IMR-90 (cell line): ENCODE results near the gene CDH13. TPM values are rescaled to one million over a fixed set of nuclear protein-coding genes. Genes with fewer than 3 reads are reported as not detected.

Experiments used
- ATAC-seq: fragments of 200-7000 bp; cut with Tn5 transposase; 2 replicates; pipeline ENCODE4 v1.9.1; 2020; ENCODE audit warnings: low read depth, mild to moderate bottlenecking, moderate library complexity
- BruUV-seq: library from RNA; stranded (reverse); fragments of 400-500 nt; replicated peaks from 2 replicates; lab custom pipeline; 2021; lab: Mats Ljungman, UMichigan
- CTCF ChIA-PET: fragments of 300-600 bp; formaldehyde crosslinking; extraction: SDS; loops from one replicate; lab custom pipeline; 2021; ENCODE audit warnings: antibody characterized with exemption; lab: Yijun Ruan, JAX
- POLR2A ChIA-PET: fragments of 300-600 bp; sonication (Branson Sonifier 250); formaldehyde crosslinking; loops from one replicate; lab custom pipeline; 2022; ENCODE audit warnings: antibody characterized with exemption; ENCODE audit not compliant: unreplicated experiment; lab: Charles Lee
- DNase-seq: peaks from one replicate; pipeline ENCODE4 v3.0.0; 2013
- H2AFZ ChIP-seq: replicated peaks from 2 replicates; pipeline ENCODE3; 2013; ENCODE audit warnings: low read length, mild to moderate bottlenecking; ENCODE audit not compliant: poor library complexity
- H2AK5ac ChIP-seq: 2 replicates; pipeline ENCODE4 v1.6.1; 2013; ENCODE audit warnings: low read depth, low read length, inconsistent platforms
- H2AK9ac ChIP-seq: replicated peaks from 2 replicates; pipeline ENCODE3; 2013; ENCODE audit warnings: mild to moderate bottlenecking, low read depth, low read length, moderate library complexity; ENCODE audit not compliant: poor library complexity
- H2BK120ac ChIP-seq: 2 replicates; pipeline ENCODE4 v1.6.1; 2013; ENCODE audit warnings: low read depth, low read length, inconsistent platforms
- H2BK15ac ChIP-seq: 3 replicates; pipeline ENCODE4 v1.6.1; 2013; ENCODE audit warnings: low read depth, low read length, inconsistent platforms
- H2BK20ac ChIP-seq: 2 replicates; pipeline ENCODE4 v1.6.1; 2013; ENCODE audit warnings: low read depth, mild to moderate bottlenecking, inconsistent platforms, low read length, moderate library complexity
- H2BK5ac ChIP-seq: 2 replicates; pipeline ENCODE4 v1.6.1; 2013; ENCODE audit warnings: mild to moderate bottlenecking, low read depth, low read length, inconsistent platforms; ENCODE audit not compliant: poor library complexity, severe bottlenecking
- H3K14ac ChIP-seq: replicated peaks from 2 replicates; pipeline ENCODE4 v1.6.1; 2013; ENCODE audit warnings: low read depth, low read length, inconsistent platforms
- H3K18ac ChIP-seq: 2 replicates; pipeline ENCODE4 v1.6.1; 2013; ENCODE audit warnings: low read depth, low read length, control low read depth
- H3K23ac ChIP-seq: 2 replicates; pipeline ENCODE4 v1.6.1; 2013; ENCODE audit warnings: low read depth, low read length, inconsistent platforms
- H3K27ac ChIP-seq: 2 replicates; pipeline ENCODE4 v1.5.1; 2013; ENCODE audit warnings: mild to moderate bottlenecking, control low read depth, low read length; ENCODE audit not compliant: insufficient read depth
- H3K27me3 ChIP-seq: 2 replicates; pipeline ENCODE4 v1.6.1; 2013; ENCODE audit warnings: low read length; ENCODE audit not compliant: control insufficient read depth, insufficient read depth
- H3K36me3 ChIP-seq: 2 replicates; pipeline ENCODE4 v1.6.1; 2013; ENCODE audit warnings: low read length, mixed read lengths; ENCODE audit not compliant: control insufficient read depth, insufficient read depth
- H3K4ac ChIP-seq: 2 replicates; pipeline ENCODE4 v1.6.1; 2013; ENCODE audit warnings: low read depth, low read length, inconsistent platforms
- H3K4me1 ChIP-seq: 2 replicates; pipeline ENCODE4 v1.6.1; 2013; ENCODE audit warnings: low read length, mixed read lengths; ENCODE audit not compliant: control insufficient read depth, insufficient read depth
- H3K4me2 ChIP-seq: 2 replicates; pipeline ENCODE4 v1.6.1; 2013; ENCODE audit warnings: low read depth, mild to moderate bottlenecking, control low read depth, low read length, moderate library complexity
- H3K4me3 ChIP-seq: 2 replicates; pipeline ENCODE4 v1.5.1; 2013; ENCODE audit warnings: low read depth, mild to moderate bottlenecking, control low read depth, low read length, moderate library complexity; ENCODE audit not compliant: insufficient read depth
- H3K56ac ChIP-seq: 2 replicates; pipeline ENCODE4 v1.6.1; 2013; ENCODE audit warnings: low read length, inconsistent platforms; ENCODE audit not compliant: insufficient read depth; ENCODE audit errors: extremely low read depth
- H3K79me1 ChIP-seq, 2 experiments: 2 replicates each; pipeline ENCODE4 v1.6.1; 2013; ENCODE audit warnings: low read length in 2 of 2, inconsistent platforms in 1 of 2, low read depth in 1 of 2
- H3K9ac ChIP-seq: 2 replicates; pipeline ENCODE4 v1.6.1; 2013; ENCODE audit warnings: low read depth, low read length, control low read depth
- H3K9me1 ChIP-seq: 2 replicates; pipeline ENCODE4 v1.6.1; 2013; ENCODE audit warnings: low read length, inconsistent platforms; ENCODE audit not compliant: insufficient read depth
- H3K9me3 ChIP-seq: 2 replicates; pipeline ENCODE4 v1.6.1; 2013; ENCODE audit warnings: low read length; ENCODE audit not compliant: control insufficient read depth, insufficient read depth
- H4K20me1 ChIP-seq: 2 replicates; pipeline ENCODE4 v1.6.1; 2013; ENCODE audit warnings: low read length, inconsistent platforms; ENCODE audit not compliant: insufficient read depth
- H4K5ac ChIP-seq: 2 replicates; pipeline ENCODE4 v1.6.1; 2013; ENCODE audit warnings: mild to moderate bottlenecking, low read depth, low read length, control low read depth
- H4K8ac ChIP-seq, 2 experiments: 2 replicates each; pipeline ENCODE4 v1.6.1; 2013; ENCODE audit warnings: low read depth in 2 of 2, low read length in 2 of 2, control low read depth in 1 of 2, inconsistent platforms in 1 of 2
- H4K91ac ChIP-seq: 2 replicates; pipeline ENCODE4 v1.6.1; 2013; ENCODE audit warnings: low read depth, low read length, inconsistent platforms; ENCODE audit not compliant: insufficient read depth
- BHLHE40 ChIP-seq: fragments of 150-350 bp; IDR thresholded peaks from 2 replicates; pipeline ENCODE4 v1.6.1; 2016; ENCODE audit warnings: mild to moderate bottlenecking, low read depth, low read length
- CHD1 ChIP-seq: IDR thresholded peaks from 2 replicates; pipeline ENCODE4 v1.6.1; 2012; ENCODE audit warnings: low read depth, low read length, improper control_type of control experiment
- FOS ChIP-seq: fragments of 150-350 bp; IDR thresholded peaks from 2 replicates; pipeline ENCODE4 v1.6.1; 2016; ENCODE audit warnings: low read depth, low read length
- MAFK ChIP-seq: IDR thresholded peaks from 2 replicates; pipeline ENCODE4 v1.6.1; 2012; ENCODE audit warnings: low read depth, low read length, improper control_type of control experiment
- MAZ ChIP-seq: IDR thresholded peaks from 2 replicates; pipeline ENCODE4 v1.6.1; 2012; ENCODE audit warnings: low read depth, mild to moderate bottlenecking, low read length, improper control_type of control experiment, moderate library complexity, borderline replicate concordance
- MXI1 ChIP-seq: IDR thresholded peaks from 2 replicates; pipeline ENCODE4 v1.6.1; 2012; ENCODE audit warnings: low read depth, mild to moderate bottlenecking, low read length, moderate library complexity, borderline replicate concordance
- POLR2A ChIP-seq: IDR thresholded peaks from 2 replicates; pipeline ENCODE4 v1.6.1; 2012; ENCODE audit warnings: mild to moderate bottlenecking, low read depth, low read length
- RCOR1 ChIP-seq: IDR thresholded peaks from 2 replicates; pipeline ENCODE4 v1.6.1; 2012; ENCODE audit warnings: mild to moderate bottlenecking, low read length, improper control_type of control experiment; ENCODE audit not compliant: insufficient replicate concordance
- RFX5 ChIP-seq: IDR thresholded peaks from 2 replicates; pipeline ENCODE4 v1.8.0; 2012; ENCODE audit warnings: low read depth, mild to moderate bottlenecking, low read length, moderate library complexity
- SMC3 ChIP-seq: fragments of 150-350 bp; IDR thresholded peaks from 2 replicates; pipeline ENCODE4 v1.6.1; 2016; ENCODE audit warnings: low read depth, mild to moderate bottlenecking, antibody characterized with exemption, low read length, moderate library complexity
- WGBS, 2 experiments: methylation state at CpG; one replicate each; pipeline versions ENCODE4 v1.1.5 to v1.1.7; 2013; ENCODE audit warnings: missing lambda C conversion rate in 2 of 2; ENCODE audit not compliant: insufficient read length in 1 of 2; ENCODE audit errors: extremely low coverage in 2 of 2; 5-methylcytosine and 5-hydroxymethylcytosine counted together
- dilution Hi-C: fragments of 300-500 bp; cut with HindIII; formaldehyde crosslinking; loops from one replicate; pipeline ENCODE4 v1.14.3; 2018; ENCODE audit warnings: low sequenced_read_pairs; ENCODE audit not compliant: unreplicated experiment
- in situ Hi-C: fragments of 300-500 bp; cut with MboI; formaldehyde crosslinking; loops from 3 replicates; pipeline ENCODE4 v1.14.3; 2019; ENCODE audit warnings: low sequenced_read_pairs, inconsistent platforms, mixed read lengths
- intact Hi-C: fragments of 100-400 bp; cut with micrococcal nuclease; formaldehyde crosslinking; loops from 2 replicates; pipeline ENCODE4 v1.10.0; 2022
- polyA plus RNA-seq, 3 experiments: library from polyadenylated mRNA; depleted of rRNA; stranded (reverse); fragments of >200 nt; gene quantifications; 2 replicates each; pipeline ENCODE4 v1.2.3, GENCODE V29; 2012; ENCODE audit warnings: low replicate concordance in 1 of 3
- total RNA-seq: library from RNA; depleted of rRNA; stranded (reverse); fragments of >200 nt; gene quantifications from 2 replicates; pipeline ENCODE4 v1.2.3, GENCODE V29; 2012
- TF ChIP-seq, protein P1 (sequence below): conservative IDR thresholded peaks from 2 replicates; pipeline ENCODE4 v1.5.1; 2012; ENCODE audit warnings: mild to moderate bottlenecking, low read depth, low read length, improper control_type of control experiment
- TF ChIP-seq, protein P2 (sequence below): fragments of 150-350 bp; IDR thresholded peaks from 2 replicates; pipeline ENCODE4 v1.6.1; 2016; ENCODE audit warnings: low read depth, mild to moderate bottlenecking, low read length, moderate library complexity, borderline replicate concordance

The CDH13 gene
- total and polyA plus RNA-seq, 2 of the 4 experiments (the other 2 are of a cell fraction): 61.6 to 74.7 TPM

DNA sequence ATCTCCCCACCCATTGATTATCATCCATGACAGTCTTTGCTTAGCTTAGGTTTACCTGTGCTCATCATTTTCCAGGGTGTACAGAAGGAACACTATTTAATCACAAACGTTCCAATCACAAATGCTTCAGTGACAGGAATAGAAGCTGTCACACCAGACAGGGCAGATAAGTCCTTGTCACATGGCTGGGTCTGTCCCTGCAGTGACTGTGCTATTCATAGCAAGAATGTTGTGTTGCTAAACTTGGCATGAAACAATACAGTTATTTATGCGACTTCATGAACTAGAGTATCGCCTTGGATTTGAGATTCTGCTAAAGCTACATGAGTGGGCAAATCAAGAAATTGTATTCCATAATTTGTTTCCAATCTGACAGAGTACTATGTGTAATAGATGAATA lies 108.4 kb downstream of the CDH13 start:
- Histone ChIP-seq H3K4me1 (no peaks in the 10 kb centered on the region), H3K14ac (no peak overlapping the region), H3K9me1 (no peaks in the 10 kb centered on the region; the same call in 1 of the 2 replicates), H3K27me3 (no peaks in the 10 kb centered on the region), H3K56ac (no peak overlapping the region), H4K20me1 (no peaks in the 10 kb centered on the region), H3K18ac (no peak overlapping the region), H4K8ac (no peak overlapping the region), H2BK5ac (no peak overlapping the region), H3K36me3 (no peaks in the 10 kb centered on the region), H3K4me3 (no peak overlapping the region), H4K5ac (no peak overlapping the region), H3K23ac (no peak overlapping the region), H2AK5ac (no peak overlapping the region), H2BK20ac (no peak overlapping the region), H3K27ac (no peak overlapping the region), H3K9ac (no peak overlapping the region), H2AK9ac (no peak overlapping the region), H3K4ac (no peak overlapping the region), H2AFZ (no peak overlapping the region), H2BK120ac (no peak overlapping the region), H3K4me2 (no peak overlapping the region), H4K91ac (no peak overlapping the region), H2BK15ac (no peak overlapping the region), H3K79me1 (peaks cover 16 to 23% of the 10 kb centered on the region in 2 experiments; a peak in 3 of 4 replicates), H3K9me3 (no peaks in the 10 kb centered on the region)
- DNase-seq: no peak
- no peak for ATAC-seq
- TF ChIP-seq MAFK (no peak), CHD1 (no peak), MXI1 (no peak), MAZ (no peak), POLR2A (no peak), SMC3 (no peak), RCOR1 (no peak), BHLHE40 (no peak), RFX5 (no peak), FOS (no peak)
- TF ChIP-seq, protein P1, sequence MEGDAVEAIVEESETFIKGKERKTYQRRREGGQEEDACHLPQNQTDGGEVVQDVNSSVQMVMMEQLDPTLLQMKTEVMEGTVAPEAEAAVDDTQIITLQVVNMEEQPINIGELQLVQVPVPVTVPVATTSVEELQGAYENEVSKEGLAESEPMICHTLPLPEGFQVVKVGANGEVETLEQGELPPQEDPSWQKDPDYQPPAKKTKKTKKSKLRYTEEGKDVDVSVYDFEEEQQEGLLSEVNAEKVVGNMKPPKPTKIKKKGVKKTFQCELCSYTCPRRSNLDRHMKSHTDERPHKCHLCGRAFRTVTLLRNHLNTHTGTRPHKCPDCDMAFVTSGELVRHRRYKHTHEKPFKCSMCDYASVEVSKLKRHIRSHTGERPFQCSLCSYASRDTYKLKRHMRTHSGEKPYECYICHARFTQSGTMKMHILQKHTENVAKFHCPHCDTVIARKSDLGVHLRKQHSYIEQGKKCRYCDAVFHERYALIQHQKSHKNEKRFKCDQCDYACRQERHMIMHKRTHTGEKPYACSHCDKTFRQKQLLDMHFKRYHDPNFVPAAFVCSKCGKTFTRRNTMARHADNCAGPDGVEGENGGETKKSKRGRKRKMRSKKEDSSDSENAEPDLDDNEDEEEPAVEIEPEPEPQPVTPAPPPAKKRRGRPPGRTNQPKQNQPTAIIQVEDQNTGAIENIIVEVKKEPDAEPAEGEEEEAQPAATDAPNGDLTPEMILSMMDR: no peak
- TF ChIP-seq, protein P2, sequence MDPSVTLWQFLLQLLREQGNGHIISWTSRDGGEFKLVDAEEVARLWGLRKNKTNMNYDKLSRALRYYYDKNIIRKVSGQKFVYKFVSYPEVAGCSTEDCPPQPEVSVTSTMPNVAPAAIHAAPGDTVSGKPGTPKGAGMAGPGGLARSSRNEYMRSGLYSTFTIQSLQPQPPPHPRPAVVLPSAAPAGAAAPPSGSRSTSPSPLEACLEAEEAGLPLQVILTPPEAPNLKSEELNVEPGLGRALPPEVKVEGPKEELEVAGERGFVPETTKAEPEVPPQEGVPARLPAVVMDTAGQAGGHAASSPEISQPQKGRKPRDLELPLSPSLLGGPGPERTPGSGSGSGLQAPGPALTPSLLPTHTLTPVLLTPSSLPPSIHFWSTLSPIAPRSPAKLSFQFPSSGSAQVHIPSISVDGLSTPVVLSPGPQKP: no peak
- dilution Hi-C loops: no loop called here
- intact Hi-C loops: loop anchor here (5.0 kb wide), 1 partner anchor 103 kb away; no protein-coding TSS in a partner anchor
- WGBS, 2 experiments: no CpG with 5 or more reads among the region's 3 CpGs
- ChIA-PET POLR2A (no interaction called here), CTCF (interaction anchor here (0.6 kb wide), 1 partner anchor 40 kb away, joined by 3 read pairs; no protein-coding TSS in a partner anchor)
- BruUV-seq: no TSS peak
- in situ Hi-C loops: no loop called here
